ENCODE data around the gene GFM1. TPM values are rescaled to one million over a fixed set of nuclear protein-coding genes. Genes with fewer than 3 reads are reported as not detected.

The GFM1 gene
- total and polyA plus RNA-seq, 2 of the 13 experiments (the other 11 are each of a cell fraction or from before 2014, with no cell fraction given) = 10.5 to 59.0 TPM

DNA sequence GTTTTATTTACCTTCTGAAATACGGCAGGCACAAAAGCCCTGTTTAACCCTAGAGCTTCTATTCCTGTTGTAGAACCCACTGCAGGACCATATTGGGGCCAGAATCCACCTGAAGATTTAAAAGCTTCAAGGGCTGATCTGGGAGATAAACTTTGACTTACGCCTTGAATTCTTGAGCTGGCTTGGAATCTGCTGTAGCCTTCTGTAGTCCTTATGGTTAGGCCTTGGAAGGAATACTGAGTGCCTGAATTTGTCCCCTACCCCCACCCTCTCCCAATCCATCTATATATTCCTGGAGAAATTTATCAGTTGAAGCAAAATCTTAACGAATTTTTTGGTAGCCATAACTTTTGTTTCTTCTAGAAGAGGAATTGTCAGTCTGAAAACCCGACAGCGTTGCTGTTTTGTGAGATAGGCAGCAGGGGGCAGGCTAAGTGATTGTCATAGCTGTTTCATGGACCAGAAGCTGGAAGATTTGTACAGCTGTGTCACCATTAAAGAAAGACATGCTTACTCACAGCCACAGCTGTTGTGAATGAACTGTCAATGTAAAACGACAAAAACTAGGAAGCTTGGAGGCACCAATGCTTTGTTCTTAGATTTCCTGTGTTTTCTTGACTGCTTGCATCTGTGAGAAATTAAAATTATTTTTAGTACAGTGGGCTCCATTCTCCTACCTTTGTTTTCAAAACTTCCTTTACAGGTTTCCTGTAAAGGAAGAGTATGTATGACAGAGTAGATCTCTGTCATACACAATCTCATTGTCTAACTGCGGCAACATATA lies 15.3 kb downstream of the GFM1 start (continued):
- TF ChIP-seq PBX3 (CRISPR knock-in tag; IDR thresholded peaks at IDR 0.05; ENCODE audit: borderline replicate concordance) = no peak
- no peak for TF ChIP-seq MTA3 (CRISPR knock-in tag; IDR thresholded peaks at IDR 0.05)
- no peak for TF ChIP-seq GTF2F1 (IDR thresholded peaks at IDR 0.05; ENCODE audit: low read length)
- no peak for TF ChIP-seq TIGD3 (CRISPR knock-in tag; IDR thresholded peaks at IDR 0.05; ENCODE audit: borderline replicate concordance)
- no peak for TF ChIP-seq ZNF282 (IDR thresholded peaks at IDR 0.05; ENCODE audit: partially characterized antibody)
- TF ChIP-seq CTCF (CRISPR knock-in tag; IDR thresholded peaks at IDR 0.05) = peak; percentile 70
- TF ChIP-seq ETV6 (CRISPR knock-in tag; conservative IDR thresholded peaks at IDR 0.05) = no peak
- no peak for TF ChIP-seq ZNF224 (CRISPR knock-in tag; IDR thresholded peaks at IDR 0.05)
- TF ChIP-seq ARID4A (CRISPR knock-in tag; IDR thresholded peaks at IDR 0.05; ENCODE audit: borderline replicate concordance) = no peak
- no peak for TF ChIP-seq ZNF549 (CRISPR knock-in tag; IDR thresholded peaks at IDR 0.05)
- peak; percentile 54; the same call in 1 of the 2 replicates for TF ChIP-seq SMC3 (IDR thresholded peaks at IDR 0.05; ENCODE audit: low read length)
- peak; percentile 34 for TF ChIP-seq STAG1 (CRISPR knock-in tag; IDR thresholded peaks at IDR 0.05)
- TF ChIP-seq, protein P1, sequence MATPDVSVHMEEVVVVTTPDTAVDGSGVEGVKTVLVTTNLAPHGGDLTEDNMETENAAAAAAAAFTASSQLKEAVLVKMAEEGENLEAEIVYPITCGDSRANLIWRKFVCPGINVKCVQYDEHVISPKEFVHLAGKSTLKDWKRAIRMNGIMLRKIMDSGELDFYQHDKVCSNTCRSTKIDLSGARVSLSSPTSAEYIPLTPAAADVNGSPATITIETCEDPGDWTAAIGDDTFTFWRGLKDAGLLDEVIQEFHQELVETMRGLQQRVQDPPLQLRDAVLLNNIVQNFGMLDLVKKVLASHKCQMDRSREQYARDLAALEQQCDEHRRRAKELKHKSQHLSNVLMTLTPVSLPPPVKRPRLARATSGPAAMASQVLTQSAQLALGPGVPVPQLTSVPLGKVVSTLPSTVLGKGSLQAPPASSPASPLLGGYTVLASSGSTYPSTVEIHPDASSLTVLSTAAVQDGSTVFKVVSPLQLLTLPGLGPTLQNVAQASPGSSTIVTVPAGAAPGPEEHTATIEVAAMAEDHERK (CRISPR knock-in tag; IDR thresholded peaks at IDR 0.05; ENCODE audit: low read depth) = no peak
